ENCODE results near the gene VWA5B1.
A peak's percentile ranks its signal among the peaks of the same experiment; 100 is the strongest.
"Not testable (repeated sequence)": the region's sequence is repeated elsewhere in the genome, so short reads cannot be mapped to it uniquely, and the experiment has no call there.

Gene VWA5B1

DNA sequence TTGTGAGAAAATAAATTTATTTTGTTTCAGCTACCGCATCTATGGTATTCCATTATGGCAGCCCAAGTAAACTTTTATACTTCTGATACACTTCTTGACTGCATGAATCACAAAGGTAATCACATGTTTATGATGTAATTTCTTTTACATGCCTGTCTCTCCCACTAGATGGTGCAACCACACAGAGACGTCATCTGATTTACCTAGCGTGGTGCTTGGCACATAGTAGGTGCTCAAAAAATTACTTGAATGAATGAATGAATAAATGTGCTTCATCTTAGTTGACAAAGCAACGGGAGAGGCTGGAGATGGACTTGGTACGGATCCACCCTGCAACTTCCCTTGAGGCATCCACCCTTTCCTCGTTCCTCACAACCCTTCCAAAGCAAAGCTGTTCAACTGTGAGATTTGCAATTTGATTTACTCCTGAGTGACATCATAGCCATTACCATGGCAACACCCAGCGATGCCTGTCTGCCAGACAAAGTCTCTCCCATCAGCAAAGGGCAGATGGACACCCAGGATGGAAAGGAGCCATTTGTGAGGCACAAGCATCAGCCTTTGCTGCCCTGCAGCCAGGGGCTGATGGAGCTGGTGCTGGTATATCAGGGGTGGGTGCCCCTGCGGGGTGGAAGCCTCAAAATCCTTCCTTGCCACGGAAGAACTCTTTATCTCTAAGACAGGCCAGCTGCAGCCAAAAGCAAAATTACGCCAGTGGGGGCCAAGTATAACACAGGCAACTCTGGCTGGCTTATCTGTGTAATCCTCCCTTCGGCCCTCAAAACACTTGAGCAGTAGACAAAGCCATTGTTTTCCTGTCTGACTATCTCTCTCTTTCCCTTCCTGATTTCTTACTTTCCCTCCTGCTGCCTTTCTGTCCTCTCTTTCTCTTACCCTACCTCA lies 18.9 kb upstream of the VWA5B1 start:
- no peak overlapping the region for H3K27ac ChIP-seq
- TF ChIP-seq, protein P1, sequence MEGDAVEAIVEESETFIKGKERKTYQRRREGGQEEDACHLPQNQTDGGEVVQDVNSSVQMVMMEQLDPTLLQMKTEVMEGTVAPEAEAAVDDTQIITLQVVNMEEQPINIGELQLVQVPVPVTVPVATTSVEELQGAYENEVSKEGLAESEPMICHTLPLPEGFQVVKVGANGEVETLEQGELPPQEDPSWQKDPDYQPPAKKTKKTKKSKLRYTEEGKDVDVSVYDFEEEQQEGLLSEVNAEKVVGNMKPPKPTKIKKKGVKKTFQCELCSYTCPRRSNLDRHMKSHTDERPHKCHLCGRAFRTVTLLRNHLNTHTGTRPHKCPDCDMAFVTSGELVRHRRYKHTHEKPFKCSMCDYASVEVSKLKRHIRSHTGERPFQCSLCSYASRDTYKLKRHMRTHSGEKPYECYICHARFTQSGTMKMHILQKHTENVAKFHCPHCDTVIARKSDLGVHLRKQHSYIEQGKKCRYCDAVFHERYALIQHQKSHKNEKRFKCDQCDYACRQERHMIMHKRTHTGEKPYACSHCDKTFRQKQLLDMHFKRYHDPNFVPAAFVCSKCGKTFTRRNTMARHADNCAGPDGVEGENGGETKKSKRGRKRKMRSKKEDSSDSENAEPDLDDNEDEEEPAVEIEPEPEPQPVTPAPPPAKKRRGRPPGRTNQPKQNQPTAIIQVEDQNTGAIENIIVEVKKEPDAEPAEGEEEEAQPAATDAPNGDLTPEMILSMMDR (conservative IDR thresholded peaks at IDR 0.05), result peak; percentile 14; the same call in 1 of the 2 replicates
- no peak for TF ChIP-seq ZFX (IDR thresholded peaks at IDR 0.05)

DNA sequence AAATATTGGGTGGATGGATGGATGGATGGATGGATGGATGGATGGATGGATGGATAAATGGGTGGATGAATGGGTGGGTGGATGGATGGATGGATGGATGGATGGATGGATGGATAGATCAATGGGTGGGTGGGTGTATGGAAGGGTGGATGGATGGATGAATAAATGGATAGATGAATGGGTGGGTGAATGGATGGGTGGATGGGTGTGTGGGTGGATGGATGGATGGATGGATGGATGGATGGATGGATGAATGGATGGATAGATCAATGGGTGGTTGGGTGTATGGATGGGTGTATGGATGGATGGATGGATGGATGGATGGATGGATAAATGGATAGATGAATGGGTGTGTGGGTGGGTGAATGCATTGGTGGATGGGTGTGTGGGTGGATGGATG lies 17.0 kb upstream of the VWA5B1 start:
- not testable (repeated sequence) for H3K27ac ChIP-seq

DNA sequence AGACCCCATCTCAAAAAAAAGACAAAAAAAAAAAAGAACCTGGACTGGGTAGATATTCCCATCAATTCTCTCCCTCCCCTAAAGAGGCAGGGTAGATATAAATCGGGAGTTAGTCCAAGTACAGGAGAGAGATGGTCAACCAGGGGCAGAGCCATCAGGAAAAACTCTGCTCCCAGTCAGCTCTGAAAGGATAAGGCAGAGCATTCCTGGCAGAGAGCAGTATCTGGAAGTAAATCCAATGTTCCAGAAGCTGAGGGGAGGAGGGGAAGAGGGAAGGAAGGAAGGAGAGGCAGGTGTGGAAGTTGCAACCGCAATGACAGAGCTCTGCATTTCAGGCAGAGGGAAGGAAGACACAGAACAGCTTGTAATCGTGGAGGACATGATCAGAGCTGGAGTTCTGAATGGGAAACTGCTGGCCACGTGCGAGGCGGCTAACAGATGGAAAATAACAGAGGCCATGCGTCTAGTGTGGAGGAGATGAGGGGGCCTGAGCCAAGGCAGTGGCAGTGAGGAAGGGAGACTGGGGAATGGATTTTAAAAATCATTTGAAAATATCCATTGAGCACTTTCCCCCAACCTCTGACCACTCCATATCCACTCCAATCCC lies 15.3 kb upstream of the VWA5B1 start:
- H3K27ac ChIP-seq, result no peak overlapping the region
- no peak for TF ChIP-seq ZFX (IDR thresholded peaks at IDR 0.05)
- TF ChIP-seq, protein P1 (conservative IDR thresholded peaks at IDR 0.05), result no peak

DNA sequence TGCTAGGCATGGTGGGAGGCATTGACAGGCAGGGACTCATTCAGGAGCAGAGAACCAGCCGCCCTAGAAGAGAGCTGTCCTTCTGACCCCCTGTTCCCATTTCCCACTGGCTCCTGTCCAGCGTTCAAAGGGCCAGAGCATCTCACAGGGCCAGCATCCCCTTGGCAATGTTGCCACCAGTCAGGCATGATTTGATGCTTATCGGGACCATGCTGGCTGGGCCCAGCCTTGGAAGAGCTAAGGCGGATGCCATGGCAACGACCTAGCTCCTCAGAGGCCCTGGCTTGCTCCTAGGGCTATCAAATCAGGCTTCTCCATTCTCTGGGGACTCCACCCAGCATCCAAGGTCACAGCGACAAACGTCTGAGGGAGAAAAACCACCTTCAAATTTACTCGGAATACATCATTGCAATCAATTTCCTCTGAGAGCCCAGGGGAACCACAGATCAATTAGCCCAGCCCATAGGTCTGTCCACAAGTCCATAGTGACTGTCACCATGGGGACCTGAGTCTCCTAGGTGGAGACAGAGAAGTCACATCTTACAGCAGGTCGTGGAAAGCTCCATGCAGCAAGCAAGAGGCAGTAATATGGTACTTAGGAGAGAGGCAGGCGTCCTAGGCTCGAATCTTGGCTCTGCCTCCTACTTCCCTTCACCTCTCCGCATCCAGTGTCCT lies 14.1 kb upstream of the VWA5B1 start:
- TF ChIP-seq, protein P1 (conservative IDR thresholded peaks at IDR 0.05), result no peak
- TF ChIP-seq ZFX (IDR thresholded peaks at IDR 0.05), result no peak
- no peak overlapping the region for H3K27ac ChIP-seq

DNA sequence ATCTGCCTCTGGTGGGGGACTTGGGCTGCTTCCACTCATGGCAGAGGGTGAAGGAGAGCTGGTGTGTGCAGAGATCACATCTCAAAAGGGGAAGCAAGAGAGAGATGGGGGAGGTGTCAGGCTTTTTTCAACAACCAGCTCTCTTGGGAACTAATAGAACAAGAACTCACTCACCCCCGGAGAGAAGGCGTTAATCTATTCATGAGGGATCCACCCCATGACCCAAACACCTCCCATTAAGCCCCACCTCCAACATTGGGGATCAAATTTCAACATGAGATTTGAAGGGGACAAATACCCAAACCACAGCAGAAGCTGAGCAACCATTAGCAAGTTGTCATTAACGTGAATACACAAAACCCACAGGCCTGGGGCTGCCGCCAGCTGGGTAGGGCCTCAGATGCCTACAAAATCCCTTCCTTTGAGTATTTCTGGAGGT lies 12.0 kb upstream of the VWA5B1 start:
- TF ChIP-seq ZFX (IDR thresholded peaks at IDR 0.05), result no peak
- TF ChIP-seq, protein P1 (conservative IDR thresholded peaks at IDR 0.05), result no peak
- H3K27ac ChIP-seq, result no peak overlapping the region

DNA sequence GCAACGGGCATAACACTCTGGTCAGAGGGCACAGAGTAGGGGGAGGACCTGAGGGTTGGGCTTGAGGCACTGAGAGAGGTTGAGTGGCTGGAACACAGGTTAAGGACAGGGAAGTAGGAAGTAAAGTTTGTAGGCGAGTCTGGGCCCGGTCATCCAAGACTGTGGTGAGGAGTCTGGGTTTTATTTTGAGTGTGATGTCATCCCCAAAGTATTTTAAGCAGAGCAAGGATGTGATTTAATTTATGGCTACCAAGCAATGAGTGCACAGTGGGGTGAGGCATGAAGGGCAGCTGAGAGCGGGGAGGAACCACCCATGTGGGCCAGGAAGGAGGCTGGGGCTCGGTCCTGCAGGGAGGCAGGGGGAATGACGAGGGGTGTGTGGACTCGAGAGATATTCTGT lies 11.2 kb upstream of the VWA5B1 start:
- H3K27ac ChIP-seq, result no peak overlapping the region
- TF ChIP-seq, protein P1 (conservative IDR thresholded peaks at IDR 0.05), result no peak
- TF ChIP-seq ZFX (IDR thresholded peaks at IDR 0.05), result no peak

DNA sequence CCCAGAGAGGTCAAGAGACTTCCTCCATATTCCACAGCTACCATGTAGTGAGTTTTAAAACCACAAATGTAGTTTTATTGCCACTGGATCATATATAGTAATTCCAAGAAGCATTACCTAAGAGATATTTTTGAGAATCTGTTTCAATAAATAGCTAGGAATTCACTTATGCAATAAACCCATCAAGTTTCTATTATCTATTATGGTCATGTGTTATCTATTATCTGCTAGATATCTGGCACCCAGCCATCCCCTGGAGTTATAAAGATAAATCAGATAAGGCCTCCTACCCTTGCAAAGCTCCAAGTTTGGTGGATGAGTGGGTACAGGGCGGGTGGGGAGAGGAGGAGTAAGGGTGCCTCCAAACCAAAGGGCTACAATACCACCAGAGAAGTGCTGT lies 10.3 kb upstream of the VWA5B1 start:
- H3K27ac ChIP-seq, result no peak overlapping the region
- TF ChIP-seq ZFX (IDR thresholded peaks at IDR 0.05), result no peak

DNA sequence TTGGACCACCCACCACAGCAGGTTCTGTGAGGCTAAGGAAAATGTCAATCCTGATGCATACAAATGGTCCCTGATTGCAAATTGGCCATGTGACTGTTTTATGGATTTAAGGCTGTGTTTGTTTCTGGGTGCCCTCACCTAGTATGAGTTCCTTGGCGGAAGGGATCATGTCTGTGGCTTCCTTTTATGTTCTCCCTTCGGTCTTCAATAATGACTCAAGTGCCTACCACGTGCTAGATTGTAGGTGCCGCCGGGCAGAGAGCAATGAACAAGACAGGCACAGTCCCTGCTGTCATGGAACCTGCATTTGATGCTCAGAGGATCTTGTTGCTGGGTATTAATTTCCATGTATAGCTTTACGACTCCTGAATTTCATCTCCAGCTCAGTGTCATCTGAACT lies 9.8 kb upstream of the VWA5B1 start:
- no peak overlapping the region for H3K27ac ChIP-seq
- TF ChIP-seq, protein P1 (conservative IDR thresholded peaks at IDR 0.05), result no peak
- TF ChIP-seq ZFX (IDR thresholded peaks at IDR 0.05), result no peak
